Ishikawa (cell line): ENCODE measurements around the gene IP6K1.

Experiments
- CEBPB ChIP-seq: IDR thresholded peaks from 2 replicates; pipeline ENCODE4 v1.6.1; 2012
- CREB1 ChIP-seq: IDR thresholded peaks from 2 replicates; pipeline ENCODE4 v1.6.1; 2012; ENCODE audit warnings: low read depth
- EGR1 ChIP-seq: IDR thresholded peaks from 2 replicates; pipeline ENCODE4 v1.6.1; 2012
- EP300 ChIP-seq: IDR thresholded peaks from 2 replicates; pipeline ENCODE4 v1.6.1; 2012; ENCODE audit warnings: borderline replicate concordance
- FOXM1 ChIP-seq: IDR thresholded peaks from 2 replicates; pipeline ENCODE4 v1.6.1; 2012; ENCODE audit warnings: low read depth, borderline replicate concordance
- NFIC ChIP-seq: IDR thresholded peaks from 2 replicates; pipeline ENCODE4 v1.6.1; 2012
- RAD21 ChIP-seq: IDR thresholded peaks from 2 replicates; pipeline ENCODE4 v1.6.1; 2012; ENCODE audit warnings: low read depth
- TAF1 ChIP-seq: IDR thresholded peaks from 2 replicates; pipeline ENCODE4 v1.6.1; 2012; ENCODE audit warnings: low read depth, mild to moderate bottlenecking
- TCF12 ChIP-seq: IDR thresholded peaks from 2 replicates; pipeline ENCODE4 v1.6.1; 2012; ENCODE audit warnings: low read depth
- TEAD4 ChIP-seq: IDR thresholded peaks from 2 replicates; pipeline ENCODE4 v1.6.1; 2012
- USF1 ChIP-seq: IDR thresholded peaks from 2 replicates; pipeline ENCODE4 v1.6.1; 2012
- YY1 ChIP-seq: IDR thresholded peaks from 2 replicates; pipeline ENCODE4 v1.6.1; 2012; ENCODE audit warnings: low read depth
- ZBTB7A ChIP-seq: IDR thresholded peaks from 2 replicates; pipeline ENCODE4 v1.6.1; 2012; ENCODE audit warnings: low read depth
- TF ChIP-seq, protein P1 (sequence below): IDR thresholded peaks from 2 replicates; pipeline ENCODE4 v1.6.1; 2012; ENCODE audit warnings: low read depth, mild to moderate bottlenecking
- TF ChIP-seq, protein P2 (sequence below): IDR thresholded peaks from 2 replicates; pipeline ENCODE4 v1.6.1; 2012

Gene IP6K1

GRCh38 chr3:49732597-49732996 lies 53.7 kb downstream of the IP6K1 start:
- TF ChIP-seq USF1 (no peak), TAF1 (no peak), CEBPB (no peak), NFIC (no peak), FOXM1 (no peak), CREB1 (no peak), EP300 (no peak), TCF12 (no peak), RAD21 (no peak), ZBTB7A (no peak)
- TF ChIP-seq, protein P1, sequence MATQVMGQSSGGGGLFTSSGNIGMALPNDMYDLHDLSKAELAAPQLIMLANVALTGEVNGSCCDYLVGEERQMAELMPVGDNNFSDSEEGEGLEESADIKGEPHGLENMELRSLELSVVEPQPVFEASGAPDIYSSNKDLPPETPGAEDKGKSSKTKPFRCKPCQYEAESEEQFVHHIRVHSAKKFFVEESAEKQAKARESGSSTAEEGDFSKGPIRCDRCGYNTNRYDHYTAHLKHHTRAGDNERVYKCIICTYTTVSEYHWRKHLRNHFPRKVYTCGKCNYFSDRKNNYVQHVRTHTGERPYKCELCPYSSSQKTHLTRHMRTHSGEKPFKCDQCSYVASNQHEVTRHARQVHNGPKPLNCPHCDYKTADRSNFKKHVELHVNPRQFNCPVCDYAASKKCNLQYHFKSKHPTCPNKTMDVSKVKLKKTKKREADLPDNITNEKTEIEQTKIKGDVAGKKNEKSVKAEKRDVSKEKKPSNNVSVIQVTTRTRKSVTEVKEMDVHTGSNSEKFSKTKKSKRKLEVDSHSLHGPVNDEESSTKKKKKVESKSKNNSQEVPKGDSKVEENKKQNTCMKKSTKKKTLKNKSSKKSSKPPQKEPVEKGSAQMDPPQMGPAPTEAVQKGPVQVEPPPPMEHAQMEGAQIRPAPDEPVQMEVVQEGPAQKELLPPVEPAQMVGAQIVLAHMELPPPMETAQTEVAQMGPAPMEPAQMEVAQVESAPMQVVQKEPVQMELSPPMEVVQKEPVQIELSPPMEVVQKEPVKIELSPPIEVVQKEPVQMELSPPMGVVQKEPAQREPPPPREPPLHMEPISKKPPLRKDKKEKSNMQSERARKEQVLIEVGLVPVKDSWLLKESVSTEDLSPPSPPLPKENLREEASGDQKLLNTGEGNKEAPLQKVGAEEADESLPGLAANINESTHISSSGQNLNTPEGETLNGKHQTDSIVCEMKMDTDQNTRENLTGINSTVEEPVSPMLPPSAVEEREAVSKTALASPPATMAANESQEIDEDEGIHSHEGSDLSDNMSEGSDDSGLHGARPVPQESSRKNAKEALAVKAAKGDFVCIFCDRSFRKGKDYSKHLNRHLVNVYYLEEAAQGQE: no peak
- TF ChIP-seq, protein P2, sequence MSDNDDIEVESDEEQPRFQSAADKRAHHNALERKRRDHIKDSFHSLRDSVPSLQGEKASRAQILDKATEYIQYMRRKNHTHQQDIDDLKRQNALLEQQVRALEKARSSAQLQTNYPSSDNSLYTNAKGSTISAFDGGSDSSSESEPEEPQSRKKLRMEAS: no peak

DNA sequence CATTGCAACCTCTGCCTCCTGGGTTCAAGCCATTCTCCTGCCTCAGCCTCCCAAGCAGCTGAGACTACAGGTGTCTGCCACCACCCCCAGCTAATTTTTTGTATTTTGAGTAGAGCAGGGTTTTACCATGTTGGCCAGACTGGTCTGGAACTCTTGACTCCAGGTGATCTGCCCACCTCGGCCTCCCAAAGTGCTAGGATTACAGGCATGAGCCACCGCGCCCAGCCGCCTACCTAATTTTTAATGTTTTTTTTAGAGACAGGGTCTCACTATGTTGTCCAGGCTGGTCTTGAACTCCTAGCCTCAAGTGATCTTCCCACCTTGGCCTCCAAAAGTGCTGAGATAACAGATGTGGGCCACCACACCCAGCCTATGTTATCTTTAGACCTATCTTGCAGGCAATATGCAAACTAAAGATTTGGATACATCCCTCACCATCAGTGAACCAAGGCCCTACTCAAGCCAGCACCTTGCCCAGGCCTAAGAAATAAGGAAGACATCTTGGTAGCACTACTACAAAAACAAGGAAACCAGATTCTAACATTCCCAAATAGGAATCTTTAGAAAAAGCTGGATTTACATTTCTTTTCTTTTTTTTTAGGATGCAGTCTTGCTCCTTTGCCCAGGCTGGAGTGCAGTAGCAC lies 56.3 kb downstream of the IP6K1 start:
- TF ChIP-seq, protein P1: no peak
- TF ChIP-seq NFIC (no peak), EP300 (no peak), USF1 (no peak), YY1 (no peak), CEBPB (no peak), EGR1 (no peak), TCF12 (no peak), RAD21 (no peak), TEAD4 (no peak), TAF1 (no peak), CREB1 (no peak), ZBTB7A (no peak), FOXM1 (no peak)
- TF ChIP-seq, protein P2: no peak

DNA sequence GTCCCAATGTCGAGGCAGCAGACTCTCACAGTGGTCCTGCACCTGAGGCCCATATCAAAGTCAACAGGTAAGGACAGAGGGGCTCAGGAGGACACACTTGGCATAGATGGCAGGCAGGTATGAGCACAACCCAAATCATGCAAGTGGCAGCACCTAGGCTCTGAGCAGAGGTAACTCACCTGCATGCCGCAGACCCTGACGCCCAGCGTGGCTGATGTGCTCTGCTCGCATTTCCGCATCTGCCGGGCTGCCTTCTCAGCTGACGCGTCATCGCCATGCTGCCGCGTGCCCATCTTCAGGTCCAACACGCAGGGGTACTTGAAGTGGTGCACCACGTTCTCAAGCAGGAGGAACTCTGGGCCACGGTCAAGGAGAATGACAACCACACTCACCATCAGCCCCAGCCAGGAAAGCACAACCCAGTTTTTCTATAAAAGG lies 58.4 kb downstream of the IP6K1 start:
- TF ChIP-seq EGR1: no peak
- no peak for TF ChIP-seq CREB1
- TF ChIP-seq FOXM1: no peak
- TF ChIP-seq, protein P1: no peak
- no peak for TF ChIP-seq RAD21
- TF ChIP-seq TAF1: no peak
- no peak for TF ChIP-seq USF1
- TF ChIP-seq TEAD4: no peak
- no peak for TF ChIP-seq NFIC
- TF ChIP-seq, protein P2: no peak
- TF ChIP-seq CEBPB: no peak
- TF ChIP-seq TCF12: no peak
